K562 (cell line): ENCODE data around the gene RMC1. TPM values are rescaled to one million over a fixed set of nuclear protein-coding genes. Genes with fewer than 3 reads are reported as not detected.

ENCODE experiments used
- ATAC-seq: fragments of 200-7000 bp; cut with Tn5 transposase; 3 replicates; pipeline ENCODE4 v1.9.1; 2020; ENCODE audit warnings: moderate library complexity
- BruUV-seq: library from RNA; stranded (reverse); fragments of 400-500 nt; replicated peaks from 2 replicates; lab custom pipeline; 2021; lab: Mats Ljungman, UMichigan
- CTCF ChIA-PET: fragments of 300-600 bp; formaldehyde crosslinking; extraction: SDS; loops from one replicate; lab custom pipeline; 2021; ENCODE audit warnings: low intra/inter-chr PET ratio; lab: Yijun Ruan, JAX
- POLR2A ChIA-PET: fragments of 300-600, 350-650 bp; sonication (Branson Sonifier 250); formaldehyde crosslinking; extraction: SDS; loops from one replicate; lab custom pipeline; 2021; ENCODE audit warnings: antibody characterized with exemption, inconsistent platforms; lab: Yijun Ruan, JAX
- DNase-seq, 4 experiments: peaks; one replicate each; pipeline versions ENCODE4 v3.0.0 to v3.0.0-alpha.2; 2011 to 2018; ENCODE audit warnings: low spot score in 3 of 4, mixed read lengths in 3 of 4; ENCODE audit errors: extremely low read depth in 1 of 4
- FAIRE-seq: peaks from 2 replicates; lab custom pipeline; 2011; peaks lifted over from hg19 to GRCh38; lab: Jason Lieb, UNC
- H2AFZ ChIP-seq: 2 replicates; pipeline ENCODE4 v1.6.0; 2011; ENCODE audit warnings: low read depth, low read length, control low read depth, inconsistent platforms
- H3K27ac ChIP-seq: fragments of 200-600 bp; 3 replicates; pipeline ENCODE4 v1.8.0; 2011; ENCODE audit warnings: low read depth, mild to moderate bottlenecking, control low read depth, inconsistent platforms, low read length, moderate library complexity, mixed read lengths; ENCODE audit errors: extremely low read depth
- H3K27me3 ChIP-seq, 2 experiments: fragments of 300-600 bp in 1 of 2; 2 replicates in 1 of 2; 3 replicates in 1 of 2; pipeline versions ENCODE4 v1.6.0 to v1.8.0; 2011; ENCODE audit warnings: inconsistent platforms in 2 of 2, low read length in 2 of 2, mild to moderate bottlenecking in 1 of 2, mixed read lengths in 1 of 2, moderate library complexity in 1 of 2; ENCODE audit not compliant: control insufficient read depth in 2 of 2, insufficient read depth in 2 of 2
- H3K36me3 ChIP-seq: fragments of 300-600 bp; 3 replicates; pipeline ENCODE4 v1.8.0; 2011; ENCODE audit warnings: mild to moderate bottlenecking, low read length, inconsistent platforms; ENCODE audit not compliant: control insufficient read depth, insufficient read depth
- H3K4me1 ChIP-seq, 2 experiments: fragments of 200-600 bp in 1 of 2; replicated peaks in 1 of 2; 2 replicates in 1 of 2; 3 replicates in 1 of 2; pipeline versions ENCODE4 v1.5.1 to v1.8.0; 2011; ENCODE audit warnings: inconsistent platforms in 2 of 2, low read length in 2 of 2, mild to moderate bottlenecking in 1 of 2, mixed read lengths in 1 of 2, moderate library complexity in 1 of 2; ENCODE audit not compliant: control insufficient read depth in 2 of 2, insufficient read depth in 2 of 2
- H3K4me2 ChIP-seq: 2 replicates; pipeline ENCODE4 v1.6.1; 2011; ENCODE audit warnings: low read length, control low read depth, inconsistent platforms, mixed read lengths; ENCODE audit not compliant: insufficient read depth
- H3K4me3 ChIP-seq: fragments of 200-600 bp; sonication (generic), shearing (Covaris generic); 2 replicates; pipeline ENCODE4 v1.5.1; 2016; ENCODE audit warnings: control low read depth, inconsistent platforms
- H3K79me2 ChIP-seq: fragments of 200-600 bp; 3 replicates; pipeline ENCODE4 v1.8.0; 2011; ENCODE audit warnings: low read length, inconsistent platforms; ENCODE audit not compliant: control insufficient read depth, insufficient read depth
- H3K9ac ChIP-seq, 2 experiments: 2 replicates each; pipeline versions ENCODE4 v1.6.0 to v1.6.1; 2011; ENCODE audit warnings: low read depth in 2 of 2, low read length in 2 of 2, control low read depth in 1 of 2, inconsistent platforms in 1 of 2, mild to moderate bottlenecking in 1 of 2, mixed read lengths in 1 of 2; ENCODE audit not compliant: insufficient read depth in 1 of 2
- H3K9me1 ChIP-seq: one replicate; pipeline ENCODE4 v1.6.0; 2011; ENCODE audit warnings: inconsistent platforms, mild to moderate bottlenecking, low read length, moderate library complexity; ENCODE audit not compliant: control insufficient read depth, insufficient read depth
- H3K9me3 ChIP-seq: replicated peaks from 2 replicates; pipeline ENCODE4 v1.5.1; 2011; ENCODE audit warnings: low read depth, low read length, inconsistent platforms; ENCODE audit not compliant: control insufficient read depth, insufficient read depth
- H4K20me1 ChIP-seq: replicated peaks from 2 replicates; pipeline ENCODE4 v1.6.1; 2011; ENCODE audit warnings: low read length, inconsistent platforms, mixed read lengths; ENCODE audit not compliant: control insufficient read depth, insufficient read depth
- ARNT ChIP-seq, 2 experiments: fragments of 450-650 bp; IDR thresholded peaks; 2 replicates each; pipeline ENCODE4 v1.6.1; 2016; ENCODE audit warnings: mild to moderate bottlenecking in 1 of 2
- BACH1 ChIP-seq: fragments of 200-800 bp; sonication (Bioruptor generic); IDR thresholded peaks from 2 replicates; pipeline ENCODE4 v1.6.1; 2016; ENCODE audit warnings: missing genetic modification characterization, missing compliant biosample characterization
- CBX2 ChIP-seq: fragments of 200-600 bp; sonication (generic); IDR thresholded peaks from one replicate; pipeline ENCODE4 v1.6.1; 2012; ENCODE audit warnings: mild to moderate bottlenecking, low read length, inconsistent platforms; ENCODE audit not compliant: insufficient read depth, poor library complexity, severe bottlenecking
- ELK1 ChIP-seq: sonication (generic); formaldehyde crosslinking; IDR thresholded peaks from 2 replicates; pipeline ENCODE4 v1.8.1; 2022; ENCODE audit warnings: missing genetic modification reagents
- ETV6 ChIP-seq, 3 experiments: fragments of 150-350 bp in 1 of 3; sonication (generic) in 1 of 3; formaldehyde crosslinking in 1 of 3; IDR thresholded peaks; 2 replicates each; pipeline versions ENCODE4 v1.6.1 to v1.8.0; 2014 to 2022; ENCODE audit warnings: borderline replicate concordance in 2 of 3, low read depth in 2 of 3, antibody characterized with exemption in 1 of 3, low read length in 1 of 3, mild to moderate bottlenecking in 1 of 3, missing genetic modification reagents in 1 of 3
- HMG20A ChIP-seq: fragments of 450-650 bp; formaldehyde crosslinking; conservative IDR thresholded peaks from 2 replicates; pipeline ENCODE4 v1.4.0; 2020; ENCODE audit warnings: mild to moderate bottlenecking, mixed read lengths
- MCM7 ChIP-seq, 2 experiments: fragments of 450-650 bp; IDR thresholded peaks; 2 replicates each; pipeline ENCODE4 v1.6.1; 2016 to 2018
- MEF2D ChIP-seq: conservative IDR thresholded peaks from 2 replicates; pipeline ENCODE4 v1.6.1; 2016; ENCODE audit warnings: low read depth, missing genetic modification characterization, missing compliant biosample characterization
- MLLT1 ChIP-seq, 2 experiments: fragments of 450-650 bp; IDR thresholded peaks; 2 replicates each; pipeline ENCODE4 v1.6.1; 2016
- MYC ChIP-seq, 2 experiments: fragments of 250-450 bp in 1 of 2; sonication (Bioruptor Pico) in 1 of 2; IDR thresholded peaks; 2 replicates each; pipeline versions ENCODE4 v1.5.1 to v1.6.1; 2012 to 2021; ENCODE audit warnings: low read depth in 2 of 2, borderline replicate concordance in 1 of 2, improper control_type of control experiment in 1 of 2, low read length in 1 of 2, mild to moderate bottlenecking in 1 of 2, moderate library complexity in 1 of 2
- NBN ChIP-seq: fragments of 450-650 bp; IDR thresholded peaks from 2 replicates; pipeline ENCODE4 v1.6.1; 2016; ENCODE audit warnings: low read depth, mild to moderate bottlenecking
- ZNF124 ChIP-seq: sonication (generic); formaldehyde crosslinking; IDR thresholded peaks from 2 replicates; pipeline ENCODE4 v1.8.1; 2022; ENCODE audit warnings: missing genetic modification reagents
- ZNF717 ChIP-seq: fragments of 250-450 bp; sonication (Bioruptor Pico); IDR thresholded peaks from 2 replicates; pipeline ENCODE4 v1.5.0; 2021
- ZNF75A ChIP-seq: fragments of 450-650 bp; formaldehyde crosslinking; IDR thresholded peaks from 2 replicates; pipeline ENCODE4 v1.4.0; 2020; ENCODE audit warnings: mild to moderate bottlenecking
- ZZZ3 ChIP-seq: fragments of 450-650 bp; IDR thresholded peaks from 2 replicates; pipeline ENCODE4 v1.6.1; 2016; ENCODE audit warnings: antibody characterized with exemption, mild to moderate bottlenecking, moderate library complexity
- WGBS: fragments of 100-300 bp; shearing (Covaris generic); methylation state at CpG from one replicate; pipeline ENCODE4 v1.1.6; 2016; ENCODE audit warnings: low coverage, mixed read lengths; ENCODE audit not compliant: insufficient coverage; ENCODE audit errors: missing lambda C conversion rate; 5-methylcytosine and 5-hydroxymethylcytosine counted together
- in situ Hi-C: fragments of 300-500 bp; cut with MboI; formaldehyde crosslinking; loops from 4 replicates; pipeline ENCODE4 v1.15.0; 2018; ENCODE audit warnings: inconsistent platforms, mixed read lengths
- intact Hi-C: fragments of 100-400 bp; cut with micrococcal nuclease; formaldehyde crosslinking; loops from 2 replicates; pipeline ENCODE4 v1.14.2; 2022
- polyA plus RNA-seq, 8 experiments: library from polyadenylated mRNA; depleted of rRNA in 4 of 8; stranded (reverse) in 5 of 8; unstranded in 3 of 8; fragments of >200 nt; fragmentation: Nextera tagmentation in 2 of 8; fragmentation: Illumina TruSeq in 1 of 8; extraction: Ambion mirVana in 2 of 8; extraction: Trizol in 1 of 8; gene quantifications; 2 replicates each; pipeline versions ENCODE4 v1.2.1 to v1.2.3, GENCODE V29; 2011 to 2014; ENCODE audit warnings: inconsistent platforms in 1 of 8, missing spikeins in 1 of 8
- total RNA-seq, 7 experiments: library from RNA; depleted of rRNA in 6 of 7; stranded (reverse); fragments of >200 nt in 6 of 7; fragmentation: Illumina TruSeq in 2 of 7; extraction: Trizol in 2 of 7; gene quantifications; 2 replicates each; pipeline versions ENCODE4 v1.2.1 to v1.2.3, GENCODE V29; 2011 to 2021; ENCODE audit warnings: low replicate concordance in 1 of 7

The RMC1 gene
- total and polyA plus RNA-seq, 9 of the 15 experiments (the other 6 are each of a cell fraction or from before 2014, with no cell fraction given), result 7.5 to 42.4 (median 35.5) TPM

GRCh38 chr18:23479829-23480505 lies 23.3 kb upstream of the RMC1 start:
- ChIA-PET CTCF (no interaction called here), POLR2A (interaction anchor here (0.6 to 2.5 kb wide), 3 partner anchors 8 to 229 kb away, joined by 3 to 18 read pairs (median 5); no protein-coding TSS in a partner anchor)
- Histone ChIP-seq H3K4me3 (no peak overlapping the region), H3K4me1 (peaks cover 0 to 3% of the 10 kb centered on the region in 2 experiments; a peak in 1 of 5 replicates), H3K4me2 (no peak overlapping the region), H3K9me3 (no peaks in the 10 kb centered on the region), H3K9ac (no peak overlapping the region), H3K27me3 (no peaks in the 10 kb centered on the region), H2AFZ (no peak overlapping the region), H3K36me3 (peaks cover 72% of the 10 kb centered on the region), H3K79me2 (no peaks in the 10 kb centered on the region), H3K27ac (no peak overlapping the region), H3K9me1 (no peaks in the 10 kb centered on the region), H4K20me1 (no peaks in the 10 kb centered on the region)
- ATAC-seq (no peak), DNase-seq (no peak), FAIRE-seq (no peak)
- TF ChIP-seq CBX2 (no peak), MEF2D (tag) (no peak), ARNT (IDR thresholded peaks at IDR 0.05) (no peak), MYC (IDR thresholded peaks at IDR 0.05; ENCODE audit: low read depth, low read length) (no peak), MYC (CRISPR knock-in tag; IDR thresholded peaks at IDR 0.05; ENCODE audit: borderline replicate concordance, low read depth) (no peak), ZNF75A (CRISPR knock-in tag) (no peak), HMG20A (CRISPR knock-in tag) (no peak), MLLT1 (IDR thresholded peaks at IDR 0.05) (no peak), NBN (no peak), ZNF717 (CRISPR knock-in tag) (no peak), BACH1 (tag) (no peak), ZNF124 (CRISPR knock-in tag) (no peak), ELK1 (CRISPR knock-in tag) (no peak), MCM7 (IDR thresholded peaks at IDR 0.05) (no peak), ETV6 (IDR thresholded peaks at IDR 0.05; ENCODE audit: borderline replicate concordance in 1 of 2, low read depth in 2 of 2, low read length in 1 of 2) (no peak), ETV6 (CRISPR knock-in tag; IDR thresholded peaks at IDR 0.05; ENCODE audit: borderline replicate concordance) (no peak), ZZZ3 (no peak)
- 93% methylated on average over 3 of the region's 3 CpGs for WGBS
- intact Hi-C loops (no loop called here), in situ Hi-C loops (no loop called here)
- no TSS peak for BruUV-seq
